ENCODE measurements around the gene MCRS1.

The MCRS1 gene

DNA sequence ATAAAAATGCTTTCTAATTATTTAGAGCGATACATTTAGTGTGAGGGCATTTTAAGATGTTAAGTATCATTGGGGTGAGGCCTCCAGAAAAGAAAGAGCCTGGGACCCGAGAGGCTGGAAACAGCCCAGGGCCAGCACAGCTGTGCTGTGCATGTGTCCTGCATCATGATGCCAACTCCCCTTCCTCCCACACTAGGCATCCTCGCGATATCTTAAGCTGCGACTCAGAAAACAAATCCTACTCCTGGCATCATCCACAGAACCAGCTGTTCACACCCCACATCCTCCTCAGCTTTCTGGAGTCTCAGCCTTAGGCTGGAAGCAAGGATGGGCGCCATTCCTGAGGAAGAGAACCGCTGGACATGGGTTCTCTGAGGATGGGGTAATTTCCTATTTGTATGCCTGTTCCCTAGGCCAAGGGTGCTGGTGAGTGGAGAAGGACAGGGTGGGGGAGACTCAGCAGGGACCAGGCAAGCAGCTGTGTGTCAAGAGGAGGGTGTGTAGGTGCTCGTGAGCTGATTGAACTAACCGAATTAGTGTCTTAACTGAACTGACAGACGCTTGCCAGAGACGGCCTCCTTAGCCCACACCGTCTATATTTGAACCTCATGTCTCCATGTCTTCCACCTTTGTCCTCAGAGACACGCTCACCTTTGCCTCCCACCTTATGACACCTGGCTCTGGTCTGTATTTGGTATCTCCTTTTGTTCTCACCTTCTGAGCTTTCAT, 15.6 kb upstream of the MCRS1 start:
- no peak for TF ChIP-seq EZH2phosphoT487 (IDR thresholded peaks at IDR 0.05; ENCODE audit: borderline replicate concordance, low read length)
- TF ChIP-seq, protein P1, sequence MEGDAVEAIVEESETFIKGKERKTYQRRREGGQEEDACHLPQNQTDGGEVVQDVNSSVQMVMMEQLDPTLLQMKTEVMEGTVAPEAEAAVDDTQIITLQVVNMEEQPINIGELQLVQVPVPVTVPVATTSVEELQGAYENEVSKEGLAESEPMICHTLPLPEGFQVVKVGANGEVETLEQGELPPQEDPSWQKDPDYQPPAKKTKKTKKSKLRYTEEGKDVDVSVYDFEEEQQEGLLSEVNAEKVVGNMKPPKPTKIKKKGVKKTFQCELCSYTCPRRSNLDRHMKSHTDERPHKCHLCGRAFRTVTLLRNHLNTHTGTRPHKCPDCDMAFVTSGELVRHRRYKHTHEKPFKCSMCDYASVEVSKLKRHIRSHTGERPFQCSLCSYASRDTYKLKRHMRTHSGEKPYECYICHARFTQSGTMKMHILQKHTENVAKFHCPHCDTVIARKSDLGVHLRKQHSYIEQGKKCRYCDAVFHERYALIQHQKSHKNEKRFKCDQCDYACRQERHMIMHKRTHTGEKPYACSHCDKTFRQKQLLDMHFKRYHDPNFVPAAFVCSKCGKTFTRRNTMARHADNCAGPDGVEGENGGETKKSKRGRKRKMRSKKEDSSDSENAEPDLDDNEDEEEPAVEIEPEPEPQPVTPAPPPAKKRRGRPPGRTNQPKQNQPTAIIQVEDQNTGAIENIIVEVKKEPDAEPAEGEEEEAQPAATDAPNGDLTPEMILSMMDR (IDR thresholded peaks at IDR 0.05; ENCODE audit: low read depth, low read length, poor library complexity, severe bottlenecking), result no peak
- Histone ChIP-seq H3K4me2 (ENCODE audit: low read length) (no peak overlapping the region), H3K79me2 (ENCODE audit: control insufficient read depth, low read length) (peaks cover 15% of the 10 kb centered on the region), H4K20me1 (ENCODE audit: control insufficient read depth, insufficient read depth, low read depth, low read length) (no peaks in the 10 kb centered on the region), H3K4me1 (ENCODE audit: control insufficient read depth, low read length) (peaks cover 2% of the 10 kb centered on the region; the same call in 1 of the 2 replicates), H3K27me3 (ENCODE audit: control insufficient read depth, low read length) (no peaks in the 10 kb centered on the region), H3K4me3 (ENCODE audit: low read length) (no peak overlapping the region), H3F3A (ENCODE audit: control insufficient read depth, insufficient read depth) (no peaks in the 10 kb centered on the region), H3K9me3 (ENCODE audit: control insufficient read depth, insufficient read depth, low read length) (no peaks in the 10 kb centered on the region), H3K9me2 (replicated peaks; ENCODE audit: control insufficient read depth, low read length) (no peaks in the 10 kb centered on the region), H3K36me3 (ENCODE audit: control insufficient read depth, low read length) (peaks cover 18% of the 10 kb centered on the region), H3K27ac (ENCODE audit: low read depth, low read length) (no peak overlapping the region)

- Histone ChIP-seq H3K9me2 (replicated peaks; ENCODE audit: control insufficient read depth, low read length) (no peaks in the 10 kb centered on the region), H3K79me2 (ENCODE audit: control insufficient read depth, low read length) (peaks cover 15% of the 10 kb centered on the region), H3K36me3 (ENCODE audit: control insufficient read depth, low read length) (peaks cover 18% of the 10 kb centered on the region), H3K4me3 (ENCODE audit: low read length) (no peak overlapping the region), H3K4me1 (ENCODE audit: control insufficient read depth, low read length) (peaks cover 2% of the 10 kb centered on the region; the same call in 1 of the 2 replicates), H3K27ac (ENCODE audit: low read depth, low read length) (no peak overlapping the region), H3F3A (ENCODE audit: control insufficient read depth, insufficient read depth) (no peaks in the 10 kb centered on the region), H3K27me3 (ENCODE audit: control insufficient read depth, low read length) (no peaks in the 10 kb centered on the region), H3K9me3 (ENCODE audit: control insufficient read depth, insufficient read depth, low read length) (no peaks in the 10 kb centered on the region), H3K4me2 (ENCODE audit: low read length) (no peak overlapping the region), H4K20me1 (ENCODE audit: control insufficient read depth, insufficient read depth, low read depth, low read length) (no peaks in the 10 kb centered on the region)
- TF ChIP-seq EZH2phosphoT487 (IDR thresholded peaks at IDR 0.05; ENCODE audit: borderline replicate concordance, low read length), result no peak
- TF ChIP-seq, protein P1 (IDR thresholded peaks at IDR 0.05; ENCODE audit: low read depth, low read length, poor library complexity, severe bottlenecking), result no peak
These were observed 14.9 kb upstream of the MCRS1 start for GRCh38 chr12:49582850-49583249.

- Histone ChIP-seq H3K36me3 (ENCODE audit: control insufficient read depth, low read length) (peaks cover 18% of the 10 kb centered on the region), H3F3A (ENCODE audit: control insufficient read depth, insufficient read depth) (no peaks in the 10 kb centered on the region), H3K27ac (ENCODE audit: low read depth, low read length) (no peak overlapping the region), H3K9me2 (replicated peaks; ENCODE audit: control insufficient read depth, low read length) (no peaks in the 10 kb centered on the region), H4K20me1 (ENCODE audit: control insufficient read depth, insufficient read depth, low read depth, low read length) (no peaks in the 10 kb centered on the region), H3K79me2 (ENCODE audit: control insufficient read depth, low read length) (peaks cover 15% of the 10 kb centered on the region), H3K4me2 (ENCODE audit: low read length) (no peak overlapping the region), H3K4me3 (ENCODE audit: low read length) (no peak overlapping the region), H3K9me3 (ENCODE audit: control insufficient read depth, insufficient read depth, low read length) (no peaks in the 10 kb centered on the region), H3K27me3 (ENCODE audit: control insufficient read depth, low read length) (no peaks in the 10 kb centered on the region), H3K4me1 (ENCODE audit: control insufficient read depth, low read length) (peaks cover 2% of the 10 kb centered on the region; the same call in 1 of the 2 replicates)
- TF ChIP-seq EZH2phosphoT487 (IDR thresholded peaks at IDR 0.05; ENCODE audit: borderline replicate concordance, low read length), result no peak
- TF ChIP-seq, protein P1 (IDR thresholded peaks at IDR 0.05; ENCODE audit: low read depth, low read length, poor library complexity, severe bottlenecking), result no peak
These were observed 14.3 kb upstream of the MCRS1 start for GRCh38 chr12:49582201-49582600.

All from DOHH2 (cell line).